HG03460 (cell line): Measurements from ENCODE around the gene TTC7B.

Experiments
- ATAC-seq: cut with Tn5 transposase; IDR thresholded peaks from one replicate; pipeline ENCODE4 v1.9.1; 2021; ENCODE audit not compliant: unreplicated experiment

The TTC7B gene

GRCh38 chr14:90715495-90715894 is 100.7 kb downstream of the TTC7B start:
- ATAC-seq, result no peak

DNA sequence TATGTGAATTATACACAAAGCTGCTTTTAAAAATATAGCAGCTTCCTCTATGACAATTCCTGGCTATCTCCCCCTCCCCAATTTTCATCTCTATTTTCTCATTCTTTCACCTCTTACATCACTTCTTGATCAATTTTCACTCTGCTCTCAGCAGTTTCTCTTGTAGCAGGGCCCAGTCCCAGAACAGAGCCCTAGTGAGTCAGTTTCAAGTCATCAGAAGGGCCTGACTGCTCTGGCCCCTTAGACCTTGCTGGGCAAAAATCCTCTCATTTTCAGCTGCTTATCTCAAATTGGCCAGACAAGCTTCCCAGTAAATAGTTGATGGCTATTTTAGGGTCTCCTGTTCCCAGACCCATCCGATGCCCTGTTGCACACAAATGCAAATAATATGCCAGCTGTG is 101.4 kb downstream of the TTC7B start:
- ATAC-seq, result no peak

GRCh38 chr14:90704738-90705392 is 111.4 kb downstream of the TTC7B start:
- no peak for ATAC-seq

DNA sequence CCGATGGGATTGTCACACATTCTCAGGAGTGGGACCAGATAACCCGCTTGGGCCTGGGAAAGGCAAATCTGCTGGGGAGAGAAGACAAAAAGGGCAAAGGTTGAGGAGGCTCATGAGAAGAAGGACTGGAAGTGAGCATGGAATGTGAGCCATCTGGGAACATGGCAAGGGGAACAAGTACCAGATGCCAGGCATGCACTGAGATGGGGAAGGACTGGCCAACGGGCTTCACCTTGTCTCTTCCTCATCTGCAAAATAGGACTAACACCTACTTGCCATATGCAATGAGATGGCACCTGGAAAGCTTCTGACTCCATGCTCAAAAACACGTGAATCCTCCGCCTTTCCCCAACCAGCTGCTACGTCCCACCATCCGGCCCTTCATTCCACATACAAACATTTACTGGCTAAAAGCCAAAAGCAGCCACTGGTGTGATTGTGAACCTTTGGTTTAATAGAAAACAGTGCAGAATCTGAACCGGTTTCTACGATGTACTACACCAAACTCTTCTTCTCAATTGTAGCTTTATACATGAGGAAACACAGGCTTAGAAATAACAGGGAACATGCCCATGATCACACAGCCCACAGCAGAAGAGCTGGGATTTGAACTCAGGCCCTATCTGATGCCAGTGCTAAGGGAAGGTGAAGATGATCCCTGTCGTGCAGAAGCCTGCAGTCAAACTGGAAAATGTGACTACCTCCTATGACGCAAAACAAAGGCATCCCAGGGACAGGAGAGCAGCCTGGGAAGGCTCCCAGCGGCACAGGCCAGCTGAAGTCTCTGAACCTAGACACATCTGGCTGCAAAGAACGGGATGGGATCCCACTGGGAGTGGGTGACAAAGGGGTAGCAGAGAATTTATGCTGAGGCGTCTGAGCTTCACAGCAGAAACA is 112.1 kb downstream of the TTC7B start:
- no peak for ATAC-seq

- no peak for ATAC-seq
Observed at GRCh38 chr14:90700933-90701776, 115.1 kb downstream of the TTC7B start.

- ATAC-seq, result no peak
Observed at GRCh38 chr14:90699016-90699415, 117.2 kb downstream of the TTC7B start.

DNA sequence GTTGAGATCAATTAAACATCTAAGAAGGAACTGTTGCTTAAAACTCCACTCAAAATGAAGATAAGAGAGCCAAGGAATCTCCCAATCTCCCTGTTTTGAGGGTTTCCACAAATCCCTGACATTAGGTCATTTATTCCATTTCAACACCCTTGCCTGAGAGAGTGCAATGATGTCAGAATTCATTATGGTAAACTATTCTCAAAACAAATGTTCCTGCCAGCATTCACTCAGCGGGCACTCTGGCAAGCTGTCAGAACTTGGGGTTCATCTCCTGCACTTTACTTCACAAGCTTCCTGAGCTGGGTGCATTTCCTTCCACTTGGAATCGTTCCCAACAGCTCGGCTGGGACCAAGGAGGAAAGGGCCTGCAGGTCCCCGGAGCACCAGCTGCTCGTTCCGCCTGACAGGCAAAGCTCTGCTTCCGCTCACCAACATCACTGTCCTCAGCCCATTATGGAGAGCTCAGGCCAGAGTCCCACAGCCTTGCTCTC is 117.8 kb downstream of the TTC7B start:
- no peak for ATAC-seq

GRCh38 chr14:90697577-90698206 is 118.5 kb downstream of the TTC7B start:
- peak; percentile 90 for ATAC-seq

DNA sequence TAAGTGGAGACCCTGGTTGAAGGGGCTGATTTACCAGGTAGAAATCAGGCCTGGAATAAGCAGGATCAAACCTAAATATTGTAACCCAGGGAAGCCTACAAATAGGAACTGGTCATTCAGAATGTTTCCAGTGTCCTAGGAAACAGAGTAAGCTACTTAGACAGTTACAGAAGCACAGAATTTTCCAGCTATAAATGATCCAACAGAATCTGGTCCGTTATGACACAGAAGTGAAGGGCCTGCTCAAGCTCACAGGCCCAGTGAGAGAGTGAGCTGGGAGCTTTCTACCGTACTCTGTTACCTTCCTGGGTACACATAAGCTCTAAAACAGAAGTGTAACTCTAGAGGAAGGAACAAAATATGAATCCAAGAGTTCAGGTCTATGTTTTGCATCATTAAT is 119.1 kb downstream of the TTC7B start:
- no peak for ATAC-seq

- ATAC-seq, result no peak
Observed at GRCh38 chr14:90696720-90697119, 119.5 kb downstream of the TTC7B start.

DNA sequence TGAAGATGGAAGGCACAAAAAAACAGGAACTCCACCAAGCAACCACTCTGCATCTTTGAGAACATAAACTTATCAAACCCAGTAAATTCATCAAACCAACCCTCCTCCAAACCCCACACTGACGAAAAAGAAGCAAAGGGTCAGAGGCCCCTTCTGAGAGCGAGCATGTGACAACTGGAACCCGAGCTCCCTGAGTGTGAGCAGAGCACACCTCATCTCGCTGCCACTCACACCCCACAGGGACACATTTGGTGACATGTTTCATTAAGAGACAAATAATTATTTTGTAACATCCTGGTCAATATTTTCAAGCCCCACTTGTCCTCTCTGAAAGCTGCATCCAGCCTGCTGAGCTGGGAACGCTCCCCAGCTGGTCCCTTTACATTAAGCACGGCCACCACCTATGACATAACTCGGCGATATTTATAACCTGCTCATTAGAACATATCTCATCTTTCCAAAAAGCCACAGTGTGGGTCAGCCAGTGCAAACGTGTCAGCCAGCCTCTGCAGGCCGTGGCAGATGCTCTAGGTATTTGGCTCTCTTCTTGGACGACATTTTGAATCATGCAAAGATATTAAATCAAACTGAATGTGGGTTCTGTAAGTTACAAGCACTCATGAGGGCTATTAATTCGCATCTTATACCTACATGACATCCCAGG is 120.1 kb downstream of the TTC7B start:
- ATAC-seq, result no peak

DNA sequence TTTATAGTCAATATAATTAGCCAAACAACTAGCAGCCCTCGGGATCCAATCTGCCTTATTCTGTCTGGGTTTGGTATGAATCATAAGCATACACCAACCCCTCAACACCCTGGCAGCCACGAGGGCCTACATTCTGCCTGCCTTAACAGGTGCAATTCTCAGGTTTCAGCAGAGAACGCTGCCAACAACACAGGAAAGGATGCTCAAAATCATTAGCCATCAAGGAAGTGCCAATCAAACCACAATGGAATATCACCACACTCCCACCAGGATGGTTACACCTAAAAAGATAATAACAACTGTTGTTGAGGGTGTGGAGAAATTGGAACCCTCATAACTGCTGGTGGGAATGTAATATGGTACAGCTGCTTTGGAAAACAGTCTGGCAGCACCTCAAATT is 122.8 kb downstream of the TTC7B start:
- no peak for ATAC-seq

GRCh38 chr14:90692826-90693225 is 123.4 kb downstream of the TTC7B start:
- no peak for ATAC-seq

DNA sequence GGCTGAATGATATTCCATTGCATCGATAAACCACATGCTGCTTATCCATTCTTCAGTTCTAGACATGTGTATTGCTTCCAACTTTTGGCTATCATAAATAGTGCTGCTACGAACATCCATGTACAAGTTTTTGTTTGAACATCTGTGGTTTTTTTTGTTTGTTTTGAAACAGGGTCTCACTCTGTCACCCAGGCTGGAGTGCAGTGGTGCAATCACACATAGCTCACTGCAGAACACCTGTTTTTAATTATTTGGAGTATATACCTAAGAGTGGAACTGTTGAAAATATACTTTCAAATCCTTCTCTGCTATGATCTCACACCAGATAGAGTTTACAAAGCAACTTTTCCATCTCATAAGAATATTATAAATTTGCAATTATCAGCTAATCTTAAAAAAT is 124.2 kb downstream of the TTC7B start:
- ATAC-seq, result no peak

- ATAC-seq, result no peak
Observed at GRCh38 chr14:90691627-90692026, 124.6 kb downstream of the TTC7B start.

DNA sequence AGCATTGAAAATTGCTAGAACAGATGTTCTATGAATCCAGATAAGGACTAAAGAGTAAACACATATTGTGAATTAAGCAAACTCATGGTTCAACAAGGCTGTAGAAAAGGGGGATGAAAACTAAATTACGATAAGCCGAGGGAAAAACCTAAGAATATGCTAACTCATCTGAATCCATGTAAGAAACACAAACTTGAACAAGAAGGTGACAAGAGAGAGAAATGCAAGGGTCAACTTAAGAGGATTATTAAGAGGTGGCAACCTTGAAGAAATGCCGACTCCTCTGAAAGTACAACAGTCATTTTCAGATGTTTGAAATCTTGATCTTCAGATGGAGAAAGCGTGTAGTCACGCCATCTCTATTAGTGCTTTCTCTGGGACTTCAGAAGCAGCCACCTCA is 128.6 kb downstream of the TTC7B start:
- ATAC-seq, result no peak

- no peak for ATAC-seq
Observed at GRCh38 chr14:90682615-90683014, 133.6 kb downstream of the TTC7B start.

DNA sequence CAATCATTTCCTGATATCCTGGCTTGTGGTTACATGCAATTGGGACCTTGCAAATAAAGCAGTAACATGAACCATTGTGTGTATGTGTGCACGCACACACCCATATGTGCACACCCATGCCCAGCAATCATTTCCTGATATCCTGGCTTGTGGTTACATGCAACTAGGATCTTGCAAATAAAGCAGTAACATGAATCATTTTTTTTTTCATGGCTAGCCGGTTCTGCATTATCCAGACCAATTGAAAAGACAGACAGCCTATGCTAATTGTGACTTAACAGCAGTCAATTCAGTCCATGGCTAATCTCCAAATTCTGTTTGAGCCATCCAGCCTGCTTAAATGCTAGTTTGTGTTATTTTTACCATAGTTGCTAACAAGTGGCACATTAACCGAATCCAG is 134.3 kb downstream of the TTC7B start:
- ATAC-seq, result no peak

GRCh38 chr14:90678846-90679362 is 137.3 kb downstream of the TTC7B start:
- no peak for ATAC-seq

GRCh38 chr14:90678420-90678819 is 137.8 kb downstream of the TTC7B start:
- no peak for ATAC-seq
